Neuronal stem cell (in vitro differentiated cells): Measurements from ENCODE around the gene CLDN14.

Experiments
- DNase-seq: peaks from one replicate; pipeline ENCODE4 v3.0.0-alpha.2; 2013; ENCODE audit warnings: low spot score
- H2AFZ ChIP-seq: one replicate; pipeline ENCODE4 v1.6.1; 2013; ENCODE audit warnings: mild to moderate bottlenecking, low read length, inconsistent platforms
- H2AK5ac ChIP-seq: 2 replicates; pipeline ENCODE4 v1.6.1; 2013; ENCODE audit warnings: low read depth, mild to moderate bottlenecking, inconsistent platforms, low read length, moderate library complexity, mixed read lengths
- H2BK120ac ChIP-seq: 2 replicates; pipeline ENCODE4 v1.6.1; 2013; ENCODE audit warnings: low read depth, mild to moderate bottlenecking, inconsistent platforms, low read length, moderate library complexity, mixed read lengths
- H2BK12ac ChIP-seq: one replicate; pipeline ENCODE4 v1.6.1; 2013; ENCODE audit warnings: low read length, inconsistent platforms
- H2BK15ac ChIP-seq: 2 replicates; pipeline ENCODE4 v1.6.1; 2013; ENCODE audit warnings: mild to moderate bottlenecking, low read length, inconsistent platforms, mixed read lengths
- H2BK5ac ChIP-seq: one replicate; pipeline ENCODE4 v1.6.1; 2013; ENCODE audit warnings: inconsistent platforms, mild to moderate bottlenecking, low read length, moderate library complexity
- H3K14ac ChIP-seq: one replicate; pipeline ENCODE4 v1.6.1; 2013; ENCODE audit warnings: low read length, inconsistent platforms
- H3K18ac ChIP-seq: 2 replicates; pipeline ENCODE4 v1.6.1; 2013; ENCODE audit warnings: low read length, inconsistent platforms
- H3K23ac ChIP-seq: 2 replicates; pipeline ENCODE4 v1.6.1; 2013; ENCODE audit warnings: low read depth, mild to moderate bottlenecking, mixed read lengths, low read length, inconsistent platforms; ENCODE audit not compliant: poor library complexity
- H3K27ac ChIP-seq: replicated peaks from 3 replicates; pipeline ENCODE4 v1.5.1; 2013; ENCODE audit warnings: low read length, inconsistent platforms
- H3K27me3 ChIP-seq, 3 experiments: 2 replicates each; pipeline ENCODE4 v1.6.1; 2013; ENCODE audit warnings: low read length in 3 of 3, mild to moderate bottlenecking in 2 of 3, inconsistent platforms in 1 of 3, low read depth in 1 of 3, mixed read lengths in 1 of 3, moderate library complexity in 1 of 3; ENCODE audit not compliant: control insufficient read depth in 3 of 3, insufficient read depth in 3 of 3
- H3K36me3 ChIP-seq, 2 donors: replicated peaks in 1 of 2; 2 replicates each; pipeline ENCODE4 v1.6.1; 2013; ENCODE audit warnings: low read length in 2 of 2; ENCODE audit not compliant: control insufficient read depth in 2 of 2, insufficient read depth in 2 of 2
- H3K4ac ChIP-seq: 2 replicates; pipeline ENCODE4 v1.6.1; 2013; ENCODE audit warnings: inconsistent platforms, mild to moderate bottlenecking, low read length, moderate library complexity
- H3K4me1 ChIP-seq, 2 donors: 1 replicate in 1 of 2; 2 replicates in 1 of 2; pipeline ENCODE4 v1.6.1; 2013; ENCODE audit warnings: low read length in 2 of 2, low read depth in 1 of 2; ENCODE audit not compliant: control insufficient read depth in 2 of 2, insufficient read depth in 1 of 2
- H3K4me2 ChIP-seq: one replicate; pipeline ENCODE4 v1.6.1; 2013; ENCODE audit warnings: mild to moderate bottlenecking, low read length, inconsistent platforms; ENCODE audit not compliant: insufficient read depth, poor library complexity, severe bottlenecking
- H3K4me3 ChIP-seq, 2 donors: 2 replicates each; pipeline ENCODE4 v1.5.1; 2013; ENCODE audit warnings: low read length in 2 of 2, mild to moderate bottlenecking in 2 of 2, inconsistent platforms in 1 of 2, moderate library complexity in 1 of 2
- H3K79me1 ChIP-seq: one replicate; pipeline ENCODE4 v1.6.1; 2013; ENCODE audit warnings: low read depth, mild to moderate bottlenecking, inconsistent platforms, low read length, moderate library complexity
- H3K9ac ChIP-seq: one replicate; pipeline ENCODE4 v1.6.1; 2013; ENCODE audit warnings: mild to moderate bottlenecking, low read depth, low read length, inconsistent platforms; ENCODE audit not compliant: poor library complexity
- H3K9me3 ChIP-seq, 2 donors: replicated peaks in 1 of 2; 2 replicates each; pipeline versions ENCODE3 to v1.6.1; 2013; ENCODE audit warnings: low read length in 2 of 2, mild to moderate bottlenecking in 2 of 2, inconsistent platforms in 1 of 2, low read depth in 1 of 2, mixed read lengths in 1 of 2, moderate library complexity in 1 of 2; ENCODE audit not compliant: control insufficient read depth in 2 of 2, insufficient read depth in 1 of 2
- H4K8ac ChIP-seq: one replicate; pipeline ENCODE4 v1.6.1; 2013; ENCODE audit warnings: low read depth, mild to moderate bottlenecking, inconsistent platforms, low read length, moderate library complexity
- H4K91ac ChIP-seq: one replicate; pipeline ENCODE4 v1.6.1; 2013; ENCODE audit warnings: low read length, low read depth, mild to moderate bottlenecking, inconsistent platforms; ENCODE audit not compliant: poor library complexity
- WGBS, 2 donors: extraction: QIAGEN DNeasy Blood & Tissue Kit; methylation state at CpG; one replicate each; pipeline ENCODE4 v1.1.7; 2013; ENCODE audit warnings: missing lambda C conversion rate in 2 of 2, mixed read lengths in 1 of 2; ENCODE audit not compliant: insufficient read length in 2 of 2, insufficient replicate concordance in 1 of 2; ENCODE audit errors: extremely low coverage in 2 of 2; 5-methylcytosine and 5-hydroxymethylcytosine counted together

CLDN14 gene

DNA sequence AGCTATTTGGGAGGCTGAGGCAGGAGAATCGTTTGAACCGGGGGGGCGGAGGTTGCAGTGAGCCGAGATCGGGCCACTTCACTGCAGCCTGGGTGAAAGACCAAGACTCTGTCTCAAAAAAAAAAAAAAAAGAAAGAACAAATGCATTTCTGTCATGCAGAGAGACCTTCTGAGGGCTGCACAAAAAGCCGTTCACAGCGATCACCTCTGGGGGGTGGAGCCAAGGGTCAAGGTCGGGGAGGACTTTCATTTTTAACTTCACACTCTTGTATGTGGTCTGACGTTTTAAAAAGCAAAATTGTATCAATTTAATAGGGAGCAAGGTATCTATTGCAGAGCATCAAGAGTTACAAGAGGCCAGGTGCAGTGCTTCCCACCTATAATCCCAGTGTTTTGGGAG, 26.6 kb upstream of the CLDN14 start:
- Histone ChIP-seq H2BK15ac (no peak overlapping the region), H3K27ac (no peak overlapping the region), H4K8ac (no peak overlapping the region), H3K4ac (no peak overlapping the region), H3K4me2 (no peak overlapping the region), H4K91ac (no peak overlapping the region), H3K79me1 (no peaks in the 10 kb centered on the region), H3K18ac (no peak overlapping the region), H3K4me1 (no peaks in the 10 kb centered on the region), H3K9ac (no peak overlapping the region), H3K23ac (no peak overlapping the region), H2AFZ (no peak overlapping the region), H2BK12ac (no peak overlapping the region), H3K27me3 (no peaks in the 10 kb centered on the region), H3K9me3 (no peaks in the 10 kb centered on the region), H2AK5ac (no peak overlapping the region), H2BK120ac (no peak overlapping the region), H3K4me3 (no peak overlapping the region), H2BK5ac (no peak overlapping the region), H3K14ac (no peak overlapping the region), H3K36me3 (no peaks in the 10 kb centered on the region)
- no CpG with 5 or more reads among the region's 9 CpGs for WGBS, 2 donors
- DNase-seq: no peak

DNA sequence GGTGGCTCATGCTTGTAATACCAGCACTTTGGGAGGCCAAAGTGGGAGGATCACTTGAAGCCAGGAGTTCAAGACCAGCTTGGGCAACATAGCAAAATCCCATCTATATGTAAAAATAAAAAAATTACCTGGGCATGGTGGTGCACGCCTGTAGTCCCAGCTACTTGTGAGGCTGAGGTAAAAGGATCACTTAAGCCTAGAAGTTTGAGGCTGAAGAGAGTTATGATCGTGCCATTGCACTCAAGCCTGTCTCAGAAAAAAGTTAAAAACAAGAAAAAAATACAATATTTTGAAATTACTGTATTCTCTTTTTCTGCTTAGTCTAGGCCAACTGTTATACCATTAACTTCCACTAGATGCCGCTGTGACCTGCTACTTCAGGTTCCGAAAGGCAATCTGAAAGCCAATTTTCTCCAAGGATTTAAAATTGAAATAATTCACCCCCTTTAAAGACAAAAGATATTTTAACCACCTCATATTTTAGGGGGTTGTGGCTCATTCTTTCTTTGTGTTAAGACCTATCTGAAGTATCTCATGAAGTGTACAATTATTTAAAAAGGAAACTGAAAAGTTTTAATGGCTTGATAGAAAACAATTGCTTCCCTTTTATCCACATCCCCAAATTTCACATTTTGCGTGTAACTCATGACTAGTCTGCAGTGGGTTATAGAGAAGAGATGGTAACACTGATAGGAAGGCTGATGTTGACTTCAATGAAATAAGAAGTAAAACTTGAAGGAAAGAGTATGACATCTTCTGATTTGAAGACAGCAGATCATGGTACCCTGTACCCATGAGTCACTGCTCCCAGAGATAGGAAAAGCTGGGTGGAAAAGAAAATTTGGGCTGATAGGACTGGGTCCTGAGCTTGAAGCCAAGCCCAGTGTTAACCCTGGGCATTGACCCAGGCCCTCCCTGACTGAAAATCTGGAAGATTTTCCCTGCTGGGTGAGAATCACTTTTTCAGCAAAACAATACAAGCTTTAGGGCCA, 24.4 kb upstream of the CLDN14 start:
- no peaks in the 10 kb centered on the region for H3K27me3 ChIP-seq
- H2BK120ac ChIP-seq: no peak overlapping the region
- WGBS, 2 donors: no CpG with 5 or more reads among the region's 5 CpGs
- H3K79me1 ChIP-seq: no peaks in the 10 kb centered on the region
- H3K4me2 ChIP-seq: no peak overlapping the region
- H3K4ac ChIP-seq: no peak overlapping the region
- H3K27ac ChIP-seq: no peak overlapping the region
- no peak overlapping the region for H2AFZ ChIP-seq
- no peak overlapping the region for H4K91ac ChIP-seq
- H2AK5ac ChIP-seq: no peak overlapping the region
- peak; percentile 39 for DNase-seq
- no peak overlapping the region for H4K8ac ChIP-seq
- no peak overlapping the region for H3K9ac ChIP-seq
- H2BK5ac ChIP-seq: no peak overlapping the region
- no peak overlapping the region for H3K4me3 ChIP-seq
- no peak overlapping the region for H3K18ac ChIP-seq
- no peak overlapping the region for H2BK15ac ChIP-seq
- no peak overlapping the region for H2BK12ac ChIP-seq
- no peak overlapping the region for H3K14ac ChIP-seq
- no peaks in the 10 kb centered on the region for H3K9me3 ChIP-seq
- no peaks in the 10 kb centered on the region for H3K36me3 ChIP-seq
- no peaks in the 10 kb centered on the region for H3K4me1 ChIP-seq
- H3K23ac ChIP-seq: no peak overlapping the region

DNA sequence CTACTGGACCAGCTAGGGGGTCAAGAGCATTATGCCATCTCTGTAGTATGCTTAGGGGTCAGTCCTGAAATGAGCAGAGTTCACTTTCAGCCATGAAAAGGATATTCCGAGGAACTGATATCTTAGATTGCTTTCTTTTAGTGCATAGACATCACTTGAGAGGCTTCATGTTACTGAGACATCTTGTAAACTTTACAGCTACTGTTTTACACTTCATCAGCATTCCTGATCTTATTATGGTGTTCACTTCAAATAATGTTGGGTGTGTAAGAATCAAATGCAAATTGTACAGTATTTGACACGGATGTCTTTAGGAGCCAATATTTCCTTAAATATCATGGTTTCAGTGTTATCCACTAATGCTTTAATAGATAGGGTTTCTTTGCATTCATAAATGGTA, 22.4 kb upstream of the CLDN14 start:
- H3K4me2 ChIP-seq: no peak overlapping the region
- no peak for DNase-seq

DNA sequence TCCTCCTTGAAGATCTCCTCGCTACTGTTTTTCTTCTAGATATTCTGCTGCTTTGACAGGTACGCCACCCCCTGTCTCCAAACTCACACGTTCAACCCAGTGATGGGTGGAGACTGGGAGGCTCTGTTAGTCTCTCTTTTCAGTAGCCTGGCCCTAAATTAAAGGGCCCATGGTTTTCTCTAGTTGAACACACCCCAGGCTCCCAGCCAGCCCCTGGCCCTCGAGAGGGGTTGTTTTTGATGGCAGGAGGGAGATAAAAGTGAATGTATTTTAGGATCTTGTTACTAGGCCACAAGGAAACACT, 21.6 kb upstream of the CLDN14 start:
- Histone ChIP-seq H3K18ac (no peak overlapping the region), H2BK15ac (no peak overlapping the region), H3K23ac (no peak overlapping the region), H3K79me1 (no peaks in the 10 kb centered on the region), H2BK5ac (no peak overlapping the region), H2AK5ac (no peak overlapping the region), H3K27ac (no peak overlapping the region), H3K27me3 (no peaks in the 10 kb centered on the region), H3K4me2 (no peak overlapping the region), H3K9me3 (no peaks in the 10 kb centered on the region), H3K4ac (no peak overlapping the region), H3K4me3 (no peak overlapping the region), H4K91ac (no peak overlapping the region), H4K8ac (no peak overlapping the region), H3K14ac (no peak overlapping the region), H3K9ac (no peak overlapping the region), H3K36me3 (no peaks in the 10 kb centered on the region), H2BK120ac (no peak overlapping the region), H2AFZ (no peak overlapping the region), H3K4me1 (no peaks in the 10 kb centered on the region), H2BK12ac (no peak overlapping the region)
- WGBS, 2 donors: no CpG with 5 or more reads among the region's 4 CpGs
- no peak for DNase-seq

More for the DNA sequence above, 22.4 kb upstream of the CLDN14 start:
- Histone ChIP-seq H3K9ac (no peak overlapping the region), H3K23ac (no peak overlapping the region), H2BK15ac (no peak overlapping the region), H3K27me3 (no peaks in the 10 kb centered on the region), H2AFZ (no peak overlapping the region), H3K4ac (no peak overlapping the region), H3K79me1 (no peaks in the 10 kb centered on the region), H2BK5ac (no peak overlapping the region), H3K4me1 (no peaks in the 10 kb centered on the region), H2AK5ac (no peak overlapping the region), H3K27ac (no peak overlapping the region), H3K9me3 (no peaks in the 10 kb centered on the region), H4K91ac (no peak overlapping the region), H3K36me3 (no peaks in the 10 kb centered on the region), H4K8ac (no peak overlapping the region), H2BK120ac (no peak overlapping the region), H3K4me3 (no peak overlapping the region), H3K14ac (no peak overlapping the region), H3K18ac (no peak overlapping the region), H2BK12ac (no peak overlapping the region)
- WGBS, 2 donors: no CpG with 5 or more reads among the region's 2 CpGs
